ENCODE results near the gene PARD3B. TPM values are rescaled to one million over a fixed set of nuclear protein-coding genes. Genes with fewer than 3 reads are reported as not detected.

The PARD3B gene
- polyA plus RNA-seq, 4 donors, result 35.7 to 40.4 (median 37.9) TPM

DNA sequence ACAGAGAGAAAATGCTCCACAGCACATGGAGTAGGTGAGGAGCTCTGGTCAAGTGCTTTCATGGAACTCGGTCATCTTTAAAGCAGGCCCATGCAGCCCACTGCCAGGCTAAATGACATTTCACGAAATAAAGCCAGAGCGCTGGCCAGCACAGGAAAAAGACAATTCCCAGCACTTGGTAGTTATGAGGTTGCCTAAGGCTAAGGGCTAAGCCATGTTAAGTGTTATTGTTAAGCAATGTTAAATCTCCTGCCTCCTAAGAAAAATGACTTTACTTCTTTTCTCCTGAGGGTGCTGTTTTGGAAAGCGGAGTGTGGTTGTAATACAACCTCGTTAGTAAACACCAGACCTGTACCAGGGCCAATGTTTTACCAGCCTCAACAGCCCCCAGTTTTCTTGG, 1011.1 kb downstream of the PARD3B start:
- no peak for DNase-seq (ENCODE audit: low read depth in 4 of 4, low spot score in 3 of 4)

GRCh38 chr2:205556841-205557539, 1011.7 kb downstream of the PARD3B start:
- no peak for DNase-seq (ENCODE audit: low read depth in 4 of 4, low spot score in 3 of 4)

- no peak for DNase-seq (ENCODE audit: low read depth in 4 of 4, low spot score in 3 of 4)
Observed at GRCh38 chr2:205557873-205558272, 1012.6 kb downstream of the PARD3B start.

DNA sequence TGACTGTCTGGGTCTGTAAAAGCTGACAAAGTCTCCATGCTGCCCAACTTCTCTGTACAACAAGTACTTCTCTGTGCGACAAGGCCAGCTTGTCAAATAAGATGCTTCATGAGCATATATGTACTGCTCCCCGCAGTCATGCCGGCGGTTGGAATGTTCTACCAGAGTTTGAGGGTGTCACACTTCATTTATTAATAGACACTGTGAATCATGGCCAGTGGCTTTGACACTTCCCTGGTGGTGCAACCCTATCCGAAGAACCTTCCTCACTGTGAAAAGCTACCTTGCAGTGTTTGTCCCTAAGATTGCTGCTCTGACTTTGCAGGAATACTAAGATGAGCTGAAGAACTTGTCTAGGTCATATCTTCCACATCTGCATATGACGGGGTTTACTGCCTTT, 1016.2 kb downstream of the PARD3B start:
- no peak for DNase-seq (ENCODE audit: low read depth in 4 of 4, low spot score in 3 of 4)

DNA sequence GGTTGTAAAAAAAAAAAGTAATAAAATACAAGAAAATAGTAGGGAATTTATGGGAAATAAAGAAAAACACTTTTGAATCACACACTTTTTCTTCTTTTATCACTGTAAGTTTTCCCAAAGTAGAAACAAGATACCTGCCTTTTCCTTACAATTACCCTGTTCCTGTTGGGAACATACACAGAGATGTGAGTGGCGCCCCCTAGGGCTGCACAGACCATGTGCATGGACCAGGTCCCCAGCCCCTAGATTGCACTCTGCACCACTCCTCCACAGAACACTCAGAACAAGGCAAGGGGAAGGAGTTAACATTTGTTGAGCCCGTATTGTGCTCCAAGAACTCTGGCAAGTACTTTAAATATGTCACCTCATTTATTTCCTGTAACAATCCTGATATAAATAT, 1018.4 kb downstream of the PARD3B start:
- no peak for DNase-seq (ENCODE audit: low read depth in 4 of 4, low spot score in 3 of 4)

DNA sequence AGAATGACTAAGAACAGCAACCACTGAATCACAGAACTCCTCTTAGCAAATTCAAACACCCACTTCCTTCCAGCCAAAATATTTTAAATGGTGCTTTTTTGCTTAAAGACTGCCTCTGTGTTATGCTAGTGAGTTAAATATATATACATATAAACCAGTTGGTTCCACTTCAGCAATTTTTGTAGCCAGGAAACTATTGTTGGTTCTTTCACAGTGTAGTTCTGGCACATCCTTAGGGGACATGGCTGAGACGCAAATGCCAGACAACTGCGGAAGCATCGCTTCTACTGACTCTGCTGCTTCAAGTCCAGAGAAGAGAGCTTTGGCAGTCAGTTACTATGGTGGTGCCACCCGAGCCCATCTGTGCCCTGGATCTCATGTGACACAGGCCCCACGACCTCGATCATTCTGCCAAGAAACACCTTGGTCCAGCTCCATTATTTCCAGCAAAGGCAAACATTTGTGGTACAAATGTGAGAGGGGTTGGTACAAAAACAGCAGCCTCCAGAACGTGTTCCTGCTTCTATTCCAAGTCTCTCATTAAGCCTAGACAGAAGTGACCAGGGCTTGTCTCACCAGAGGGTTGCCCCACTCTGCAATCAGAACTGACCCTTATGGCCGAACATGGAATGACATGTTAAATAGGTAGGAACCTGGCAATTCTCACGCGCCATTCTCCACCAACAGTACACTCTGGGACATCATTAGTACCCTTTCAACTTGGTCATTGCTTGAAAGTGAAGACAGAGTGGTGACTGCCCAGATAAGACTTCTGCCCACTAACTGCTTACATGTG, 1019.3 kb downstream of the PARD3B start:
- no peak for DNase-seq (ENCODE audit: low read depth in 4 of 4, low spot score in 3 of 4)

- no peak for DNase-seq (ENCODE audit: low read depth in 4 of 4, low spot score in 3 of 4)
Observed at GRCh38 chr2:205565142-205565522, 1019.9 kb downstream of the PARD3B start.

- DNase-seq (ENCODE audit: low read depth in 4 of 4, low spot score in 3 of 4), result no peak
Observed at GRCh38 chr2:205566606-205567168, 1021.4 kb downstream of the PARD3B start.

DNA sequence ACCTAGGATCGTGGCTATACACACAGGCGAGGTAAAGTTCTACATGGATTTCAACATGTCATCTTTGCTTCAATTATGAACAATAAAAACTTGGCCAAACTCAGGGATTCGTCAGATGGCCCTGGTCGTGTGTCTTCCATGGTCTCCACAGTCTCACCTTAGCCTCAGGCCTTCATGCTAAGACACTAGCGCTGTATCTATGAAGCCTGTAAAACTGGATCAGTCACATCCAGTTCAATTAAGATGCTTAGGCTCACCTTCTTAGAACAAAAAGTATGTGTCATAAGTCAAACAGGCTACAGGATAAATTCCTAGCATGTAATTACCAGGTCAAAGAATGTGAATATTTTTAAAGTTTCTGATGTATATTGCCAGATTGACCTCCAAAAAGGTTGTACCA, 1023.3 kb downstream of the PARD3B start:
- no peak for DNase-seq (ENCODE audit: low read depth in 4 of 4, low spot score in 3 of 4)

DNA sequence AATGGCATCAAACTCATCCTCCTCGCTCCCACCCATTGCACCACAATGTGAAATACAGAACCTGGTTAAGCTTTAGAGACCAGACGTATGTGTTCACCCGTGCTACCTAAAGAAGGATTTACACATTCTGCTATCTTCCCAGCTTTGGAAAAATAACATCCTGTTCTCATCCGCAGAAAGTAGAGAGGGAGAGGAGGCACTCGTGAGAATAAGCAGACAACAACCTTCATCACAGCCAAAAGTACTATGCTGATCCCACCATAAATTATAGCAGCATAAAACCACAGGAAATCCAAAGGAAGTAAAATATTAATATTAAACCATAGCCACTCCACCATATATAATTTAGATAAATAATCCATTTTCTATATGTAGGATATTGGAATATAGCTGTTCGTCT, 1025.4 kb downstream of the PARD3B start:
- no peak for DNase-seq (ENCODE audit: low read depth in 4 of 4, low spot score in 3 of 4)

GRCh38 chr2:205571360-205571959, 1026.2 kb downstream of the PARD3B start:
- no peak for DNase-seq (ENCODE audit: low read depth in 4 of 4, low spot score in 3 of 4)

- no peak for DNase-seq (ENCODE audit: low read depth in 4 of 4, low spot score in 3 of 4)
Observed at GRCh38 chr2:205574001-205574400, 1028.7 kb downstream of the PARD3B start.

DNA sequence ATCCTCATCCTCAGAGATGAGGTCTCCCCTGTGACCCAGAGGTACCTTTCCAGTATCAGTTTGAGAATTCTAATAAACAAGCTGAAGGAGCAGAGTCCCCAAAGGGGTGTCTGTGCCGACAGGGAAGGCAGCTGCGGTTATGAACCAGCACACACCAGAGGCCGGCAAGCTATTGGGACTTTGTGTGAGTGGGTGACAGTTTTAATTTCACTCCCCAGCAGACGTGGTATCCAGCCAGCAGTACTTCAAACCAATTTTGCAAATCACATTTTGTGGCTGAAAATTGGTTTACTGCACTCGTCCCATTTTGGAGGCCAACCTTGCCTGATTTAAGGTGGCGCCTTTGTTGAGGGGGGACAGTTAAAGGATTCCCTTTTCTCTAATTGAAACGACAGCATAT, 1034.1 kb downstream of the PARD3B start:
- no peak for DNase-seq (ENCODE audit: low read depth in 4 of 4, low spot score in 3 of 4)

- no peak for DNase-seq (ENCODE audit: low read depth in 4 of 4, low spot score in 3 of 4)
Observed at GRCh38 chr2:205580212-205580987, 1035.1 kb downstream of the PARD3B start.

- DNase-seq (ENCODE audit: low read depth in 4 of 4, low spot score in 3 of 4), result no peak
Observed at GRCh38 chr2:205582366-205582765, 1037.1 kb downstream of the PARD3B start.

DNA sequence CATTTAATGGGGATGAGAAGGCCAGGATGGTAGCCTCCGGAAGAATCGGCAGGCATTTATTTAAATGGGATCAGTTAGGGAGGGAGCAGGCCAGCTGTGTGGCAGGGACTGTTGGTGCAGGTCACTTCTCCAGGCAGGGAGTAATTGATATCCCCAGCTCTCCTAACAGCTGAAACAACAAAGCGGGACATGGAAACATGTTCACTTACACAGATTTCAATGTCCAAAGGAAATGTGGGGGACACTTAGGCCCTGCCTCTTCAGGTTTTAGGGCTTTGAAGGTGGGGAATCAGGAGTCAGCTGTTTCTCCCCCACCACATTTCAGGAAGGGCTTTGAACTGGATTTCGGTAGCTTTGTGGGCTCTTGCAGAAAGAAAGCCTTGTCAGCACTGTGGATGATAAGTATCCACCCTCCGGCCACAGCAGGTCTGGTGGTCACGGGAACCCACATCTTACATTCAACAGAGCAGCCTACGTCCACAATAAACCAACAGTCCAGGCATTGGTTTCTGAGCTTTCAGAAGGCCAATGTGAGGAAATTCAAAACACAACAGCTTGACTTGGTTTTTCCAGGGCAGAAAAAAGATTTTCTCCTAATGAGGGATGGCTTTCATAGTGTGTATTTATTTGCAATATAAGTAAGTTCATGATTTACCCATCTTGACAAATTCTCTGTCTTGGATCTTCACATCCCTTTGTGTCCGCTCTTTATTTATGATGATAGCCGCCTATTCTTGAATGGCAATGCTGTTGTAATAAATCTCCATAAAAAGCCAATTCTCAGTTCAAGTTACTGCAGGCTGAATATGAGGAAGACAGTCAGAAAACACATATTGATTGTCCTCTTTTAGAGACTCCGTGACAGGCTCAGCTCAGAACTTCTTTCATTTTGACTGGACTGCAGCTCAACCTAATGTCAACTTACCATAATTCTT, 1040.4 kb downstream of the PARD3B start:
- peak in 3 of 4 donors; percentile 25 to 52 (median 51) for DNase-seq (ENCODE audit: low read depth in 4 of 4, low spot score in 3 of 4)

GRCh38 chr2:205586626-205587025, 1041.4 kb downstream of the PARD3B start:
- DNase-seq (ENCODE audit: low read depth in 4 of 4, low spot score in 3 of 4), result no peak

GRCh38 chr2:205589479-205589878, 1044.2 kb downstream of the PARD3B start:
- no peak for DNase-seq (ENCODE audit: low read depth in 4 of 4, low spot score in 3 of 4)

DNA sequence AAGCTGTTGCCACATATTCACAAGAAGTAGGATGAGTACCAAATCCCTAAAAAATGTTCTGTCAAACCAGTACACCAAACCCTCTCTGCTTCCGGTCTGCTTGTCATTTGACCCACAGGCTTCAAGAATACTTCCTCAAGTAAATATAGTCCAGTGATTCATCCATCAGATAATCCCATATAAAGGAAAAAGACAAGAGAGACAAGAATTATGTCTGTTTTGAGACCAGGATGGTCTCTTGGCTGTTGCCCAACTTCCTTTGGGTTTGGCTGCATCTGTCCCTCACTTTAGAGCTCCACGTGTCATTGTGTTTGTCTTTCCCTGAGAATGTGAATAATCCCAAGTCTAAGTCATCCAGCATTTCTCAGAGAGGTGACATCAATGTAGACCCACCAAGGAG, 1045.5 kb downstream of the PARD3B start:
- DNase-seq (ENCODE audit: low read depth in 4 of 4, low spot score in 3 of 4), result no peak

DNA sequence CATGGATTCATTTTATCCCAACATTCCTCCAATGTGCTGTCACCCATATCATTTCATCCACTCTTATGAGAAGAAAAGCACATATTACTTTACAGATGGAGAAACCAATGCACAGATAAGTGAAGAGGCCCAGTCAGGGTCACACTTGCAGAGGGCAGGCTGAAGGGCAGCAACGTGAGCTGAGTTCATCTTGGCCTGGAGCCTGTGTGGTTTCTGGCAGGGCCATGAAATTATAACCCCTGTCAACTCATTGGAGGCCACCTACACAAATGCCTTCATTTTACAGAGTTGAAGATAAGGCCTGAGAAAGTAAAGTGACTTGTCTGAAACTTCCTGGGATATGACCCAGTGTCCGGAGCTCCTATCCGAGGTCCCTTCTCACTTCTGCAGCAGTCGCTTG, 1048.6 kb downstream of the PARD3B start:
- no peak for DNase-seq (ENCODE audit: low read depth in 4 of 4, low spot score in 3 of 4)
